ENCODE measurements around the gene TOB1. TPM values are rescaled to one million over a fixed set of nuclear protein-coding genes. Genes with fewer than 3 reads are reported as not detected.

TOB1 gene
- polyA plus RNA-seq, 1 of the 3 experiments (the other 2 are of a cell fraction), result 19.3 TPM

DNA sequence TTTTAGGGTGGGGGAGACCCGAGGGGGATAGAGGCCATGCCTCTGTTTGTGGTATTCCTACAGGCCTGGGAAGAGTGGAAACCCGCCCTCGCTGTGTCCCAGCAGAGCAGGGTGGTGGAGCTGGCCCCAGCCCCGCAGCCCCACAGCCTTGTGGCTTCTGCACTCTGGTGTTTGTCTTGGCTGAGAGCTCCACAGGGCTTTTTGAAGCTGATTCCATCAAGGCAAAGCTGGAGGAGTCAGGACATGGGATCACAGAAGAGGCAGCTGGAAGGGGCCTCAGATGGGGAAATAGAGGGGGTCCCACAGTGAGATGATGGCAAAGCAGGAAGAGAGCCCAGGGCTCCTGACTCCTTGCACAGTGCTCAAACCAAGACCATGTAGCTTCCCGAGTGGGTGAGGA is 35.8 kb downstream of the TOB1 start:
- ChIA-PET CTCF (interaction anchor here (1.0 to 8.1 kb wide), 12 partner anchors 9 to 280 kb away, joined by 3 to 100 read pairs (median 5); no protein-coding TSS in a partner anchor), POLR2A (no interaction called here)
- Histone ChIP-seq H3K4me1 (ENCODE audit: control insufficient read depth in 1 of 2, insufficient read depth in 2 of 2, low read depth in 1 of 2, low read length in 1 of 2) (peaks cover 0 to 7% of the 10 kb centered on the region in 2 experiments; a peak in 1 of 4 replicates), H2AFZ (ENCODE audit: low read depth) (no peak overlapping the region), H3K9ac (no peak overlapping the region), H3K4me2 (no peak overlapping the region), H3K9me2 (no peaks in the 10 kb centered on the region), H3K27me3 (ENCODE audit: insufficient read depth) (peaks cover 12% of the 10 kb centered on the region; the same call in 1 of the 2 replicates), H3K9me3 (no peaks in the 10 kb centered on the region), H3K27ac (ENCODE audit: low read depth in 2 of 2, low read length in 1 of 2) (no peak overlapping the region), H3K79me2 (ENCODE audit: insufficient read depth) (no peaks in the 10 kb centered on the region), H3K36me3 (replicated peaks in 1 of 2; ENCODE audit: control insufficient read depth in 1 of 2, insufficient read depth in 2 of 2, low read length in 1 of 2) (no peaks in the 10 kb centered on the region), H3K4me3 (ENCODE audit: low read depth in 2 of 2, low read length in 1 of 2) (no peak overlapping the region), H3F3A (replicated peaks; ENCODE audit: insufficient read depth) (no peaks in the 10 kb centered on the region), H4K20me1 (ENCODE audit: insufficient read depth) (no peaks in the 10 kb centered on the region)
- 68% methylated on average over 5 of the region's 5 CpGs for WGBS (ENCODE audit: low lambda C conversion rate)
- no peak for DNase-seq
- TF ChIP-seq RAD21 (IDR thresholded peaks at IDR 0.05; ENCODE audit: low read length), result no peak
- TF ChIP-seq FOXM1 (IDR thresholded peaks at IDR 0.05; ENCODE audit: low read depth), result no peak
- no peak for TF ChIP-seq NFIC (IDR thresholded peaks at IDR 0.05; ENCODE audit: borderline replicate concordance)
- TF ChIP-seq TEAD4 (IDR thresholded peaks at IDR 0.05; ENCODE audit: borderline replicate concordance, insufficient read depth), result no peak

DNA sequence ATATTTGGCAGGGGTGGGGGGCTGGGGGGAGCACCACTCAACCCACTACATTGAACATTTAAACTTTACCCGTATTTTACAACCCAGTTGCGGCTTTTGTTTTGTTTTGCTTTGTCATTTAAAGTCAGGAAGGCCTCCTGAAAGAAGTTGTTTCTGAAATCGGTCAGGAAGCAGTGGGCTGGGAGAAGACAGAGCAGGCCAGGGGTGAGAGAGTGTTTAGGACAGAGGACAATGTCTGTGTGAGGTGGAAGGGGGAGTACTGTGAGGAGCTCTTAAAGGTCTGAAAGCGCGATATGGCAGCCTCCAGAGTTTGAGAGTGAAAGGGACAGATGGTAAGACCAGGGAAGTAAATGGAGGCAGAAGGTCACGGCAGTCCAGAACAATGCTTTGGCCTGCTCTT is 36.8 kb downstream of the TOB1 start:
- CTCF ChIA-PET, result interaction anchor here (0.8 to 8.1 kb wide), 7 partner anchors 11 to 203 kb away, joined by 3 to 100 read pairs (median 12); no protein-coding TSS in a partner anchor
- WGBS (ENCODE audit: low lambda C conversion rate), result 91% methylated on average over 6 of the region's 6 CpGs

More for the DNA sequence above, 36.8 kb downstream of the TOB1 start:
- no peak overlapping the region for H2AFZ ChIP-seq (ENCODE audit: low read depth)
- H3K9me2 ChIP-seq, result no peaks in the 10 kb centered on the region
- H3K9me3 ChIP-seq, result no peaks in the 10 kb centered on the region
- no peaks in the 10 kb centered on the region for H3F3A ChIP-seq (replicated peaks; ENCODE audit: insufficient read depth)
- H3K36me3 ChIP-seq (replicated peaks in 1 of 2; ENCODE audit: control insufficient read depth in 1 of 2, insufficient read depth in 2 of 2, low read length in 1 of 2), result no peaks in the 10 kb centered on the region
- TF ChIP-seq SMC3 (IDR thresholded peaks at IDR 0.05; ENCODE audit: low read depth, low read length), result no peak
- no peak for TF ChIP-seq NFIC (IDR thresholded peaks at IDR 0.05; ENCODE audit: borderline replicate concordance)
- TF ChIP-seq POLR2AphosphoS5 (IDR thresholded peaks at IDR 0.05; ENCODE audit: low read depth, low read length), result no peak
- no peak for TF ChIP-seq MXI1 (IDR thresholded peaks at IDR 0.05; ENCODE audit: low read depth, low read length)
- TF ChIP-seq, protein P1, sequence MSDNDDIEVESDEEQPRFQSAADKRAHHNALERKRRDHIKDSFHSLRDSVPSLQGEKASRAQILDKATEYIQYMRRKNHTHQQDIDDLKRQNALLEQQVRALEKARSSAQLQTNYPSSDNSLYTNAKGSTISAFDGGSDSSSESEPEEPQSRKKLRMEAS (IDR thresholded peaks at IDR 0.05; ENCODE audit: low read depth), result no peak
- TF ChIP-seq YY1 (IDR thresholded peaks at IDR 0.05; ENCODE audit: low read depth), result no peak
- TF ChIP-seq FOXJ3 (CRISPR knock-in tag; IDR thresholded peaks at IDR 0.05), result no peak
- no peak for TF ChIP-seq RCOR1 (IDR thresholded peaks at IDR 0.05; ENCODE audit: low read length)
- TF ChIP-seq MEF2A (IDR thresholded peaks at IDR 0.05; ENCODE audit: borderline replicate concordance, low read depth), result no peak
- TF ChIP-seq TCF12 (IDR thresholded peaks at IDR 0.05), result no peak
- TF ChIP-seq TEAD4 (IDR thresholded peaks at IDR 0.05; ENCODE audit: borderline replicate concordance, insufficient read depth), result no peak
- no peak for TF ChIP-seq RXRA (IDR thresholded peaks at IDR 0.05; ENCODE audit: borderline replicate concordance, low read depth)
- TF ChIP-seq, protein P2, sequence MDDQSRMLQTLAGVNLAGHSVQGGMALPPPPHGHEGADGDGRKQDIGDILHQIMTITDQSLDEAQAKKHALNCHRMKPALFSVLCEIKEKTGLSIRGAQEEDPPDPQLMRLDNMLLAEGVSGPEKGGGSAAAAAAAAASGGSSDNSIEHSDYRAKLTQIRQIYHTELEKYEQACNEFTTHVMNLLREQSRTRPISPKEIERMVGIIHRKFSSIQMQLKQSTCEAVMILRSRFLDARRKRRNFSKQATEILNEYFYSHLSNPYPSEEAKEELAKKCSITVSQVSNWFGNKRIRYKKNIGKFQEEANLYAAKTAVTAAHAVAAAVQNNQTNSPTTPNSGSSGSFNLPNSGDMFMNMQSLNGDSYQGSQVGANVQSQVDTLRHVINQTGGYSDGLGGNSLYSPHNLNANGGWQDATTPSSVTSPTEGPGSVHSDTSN (IDR thresholded peaks at IDR 0.05), result no peak
- TF ChIP-seq, protein P3, sequence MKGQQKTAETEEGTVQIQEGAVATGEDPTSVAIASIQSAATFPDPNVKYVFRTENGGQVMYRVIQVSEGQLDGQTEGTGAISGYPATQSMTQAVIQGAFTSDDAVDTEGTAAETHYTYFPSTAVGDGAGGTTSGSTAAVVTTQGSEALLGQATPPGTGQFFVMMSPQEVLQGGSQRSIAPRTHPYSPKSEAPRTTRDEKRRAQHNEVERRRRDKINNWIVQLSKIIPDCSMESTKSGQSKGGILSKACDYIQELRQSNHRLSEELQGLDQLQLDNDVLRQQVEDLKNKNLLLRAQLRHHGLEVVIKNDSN (IDR thresholded peaks at IDR 0.05; ENCODE audit: borderline replicate concordance, low read depth), result no peak
- no peak for TF ChIP-seq SIN3A (IDR thresholded peaks at IDR 0.05; ENCODE audit: borderline replicate concordance, low read depth, low read length)
- TF ChIP-seq, protein P4, sequence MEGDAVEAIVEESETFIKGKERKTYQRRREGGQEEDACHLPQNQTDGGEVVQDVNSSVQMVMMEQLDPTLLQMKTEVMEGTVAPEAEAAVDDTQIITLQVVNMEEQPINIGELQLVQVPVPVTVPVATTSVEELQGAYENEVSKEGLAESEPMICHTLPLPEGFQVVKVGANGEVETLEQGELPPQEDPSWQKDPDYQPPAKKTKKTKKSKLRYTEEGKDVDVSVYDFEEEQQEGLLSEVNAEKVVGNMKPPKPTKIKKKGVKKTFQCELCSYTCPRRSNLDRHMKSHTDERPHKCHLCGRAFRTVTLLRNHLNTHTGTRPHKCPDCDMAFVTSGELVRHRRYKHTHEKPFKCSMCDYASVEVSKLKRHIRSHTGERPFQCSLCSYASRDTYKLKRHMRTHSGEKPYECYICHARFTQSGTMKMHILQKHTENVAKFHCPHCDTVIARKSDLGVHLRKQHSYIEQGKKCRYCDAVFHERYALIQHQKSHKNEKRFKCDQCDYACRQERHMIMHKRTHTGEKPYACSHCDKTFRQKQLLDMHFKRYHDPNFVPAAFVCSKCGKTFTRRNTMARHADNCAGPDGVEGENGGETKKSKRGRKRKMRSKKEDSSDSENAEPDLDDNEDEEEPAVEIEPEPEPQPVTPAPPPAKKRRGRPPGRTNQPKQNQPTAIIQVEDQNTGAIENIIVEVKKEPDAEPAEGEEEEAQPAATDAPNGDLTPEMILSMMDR (IDR thresholded peaks at IDR 0.05), result no peak
- no peak for TF ChIP-seq RFX5 (IDR thresholded peaks at IDR 0.05; ENCODE audit: low read length)
- TF ChIP-seq EP300 (IDR thresholded peaks at IDR 0.05; ENCODE audit: borderline replicate concordance in 1 of 2, low read depth in 1 of 2, low read length in 1 of 2), result no peak
- no peak for TF ChIP-seq GABPA (IDR thresholded peaks at IDR 0.05; ENCODE audit: low read depth)
- H3K4me1 ChIP-seq (ENCODE audit: control insufficient read depth in 1 of 2, insufficient read depth in 2 of 2, low read depth in 1 of 2, low read length in 1 of 2), result peaks cover 0 to 7% of the 10 kb centered on the region in 2 experiments; a peak in 1 of 4 replicates
- H3K27me3 ChIP-seq (ENCODE audit: insufficient read depth), result peaks cover 12% of the 10 kb centered on the region; the same call in 1 of the 2 replicates
- no peak overlapping the region for H3K4me2 ChIP-seq
- H3K9ac ChIP-seq, result no peak overlapping the region
- POLR2A ChIA-PET, result no interaction called here
- no peak for DNase-seq
- no peaks in the 10 kb centered on the region for H4K20me1 ChIP-seq (ENCODE audit: insufficient read depth)
- no peak overlapping the region for H3K27ac ChIP-seq (ENCODE audit: low read depth in 2 of 2, low read length in 1 of 2)
- no peaks in the 10 kb centered on the region for H3K79me2 ChIP-seq (ENCODE audit: insufficient read depth)
- H3K4me3 ChIP-seq (ENCODE audit: low read depth in 2 of 2, low read length in 1 of 2), result no peak overlapping the region
